Epidermal melanocyte (primary cell): ENCODE data around the gene SLC1A7.

Experiments used
- DNase-seq: peaks from one replicate; pipeline ENCODE4 v3.0.0; 2011; ENCODE audit warnings: low spot score; ENCODE audit not compliant: insufficient read length

The SLC1A7 gene

DNA sequence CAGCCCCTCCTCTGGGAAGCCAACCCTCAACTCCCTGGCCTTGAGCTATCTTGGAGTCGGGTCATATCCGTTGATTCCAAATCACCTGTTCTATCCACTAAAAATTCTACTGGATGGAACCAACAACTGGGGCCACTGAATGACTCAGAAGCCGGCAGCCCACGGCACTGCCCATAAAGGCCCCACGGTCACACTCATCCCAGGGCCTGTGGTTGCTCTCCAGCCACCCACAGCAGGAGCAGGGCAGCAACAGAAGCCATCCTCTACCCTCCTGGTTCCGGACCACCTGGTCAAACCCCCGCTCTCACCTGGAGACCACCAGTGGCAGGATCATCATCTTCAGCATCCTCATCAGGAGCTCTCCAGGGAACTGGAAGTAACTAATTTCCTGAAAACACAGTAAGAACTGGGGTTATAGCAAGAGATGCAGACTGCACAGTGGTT is 8.4 kb downstream of the SLC1A7 start:
- no peak for DNase-seq

DNA sequence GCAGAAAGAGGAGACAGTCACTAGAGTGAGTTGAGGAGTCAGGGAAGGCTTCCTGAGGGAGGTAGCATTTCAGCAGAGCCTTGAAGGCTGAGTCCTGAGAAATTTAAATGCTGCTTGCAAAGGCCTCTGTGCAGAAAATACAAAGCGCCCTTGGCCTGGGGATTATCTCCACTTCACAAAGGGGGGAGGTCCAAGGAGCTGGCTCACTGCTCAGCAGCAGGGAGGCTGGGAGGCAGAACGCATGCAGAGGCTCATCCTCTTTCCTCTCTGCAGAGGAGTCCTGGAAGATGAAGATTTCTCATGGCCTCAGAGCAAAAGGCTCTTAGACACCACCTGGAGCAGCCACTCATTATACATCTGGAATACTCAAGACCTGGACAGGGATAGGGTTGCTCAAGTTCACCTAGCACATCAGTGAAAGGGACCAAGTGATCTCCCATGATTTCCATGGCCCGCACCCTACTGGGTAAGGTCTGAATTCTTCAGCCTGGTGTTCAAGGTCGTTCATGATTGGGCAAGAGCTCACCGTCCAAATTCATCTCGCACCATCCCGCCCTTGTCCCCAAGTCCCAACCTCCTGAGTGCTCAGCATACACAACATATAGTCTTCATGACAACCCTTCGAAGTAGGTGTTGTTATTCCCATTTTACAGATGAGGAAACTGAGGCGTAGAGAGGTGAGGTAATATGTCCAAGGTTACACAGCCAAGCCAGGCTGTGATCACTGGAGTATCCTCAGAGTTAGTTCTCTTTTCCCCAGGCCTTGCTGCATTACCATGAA is 9.0 kb downstream of the SLC1A7 start:
- no peak for DNase-seq

DNA sequence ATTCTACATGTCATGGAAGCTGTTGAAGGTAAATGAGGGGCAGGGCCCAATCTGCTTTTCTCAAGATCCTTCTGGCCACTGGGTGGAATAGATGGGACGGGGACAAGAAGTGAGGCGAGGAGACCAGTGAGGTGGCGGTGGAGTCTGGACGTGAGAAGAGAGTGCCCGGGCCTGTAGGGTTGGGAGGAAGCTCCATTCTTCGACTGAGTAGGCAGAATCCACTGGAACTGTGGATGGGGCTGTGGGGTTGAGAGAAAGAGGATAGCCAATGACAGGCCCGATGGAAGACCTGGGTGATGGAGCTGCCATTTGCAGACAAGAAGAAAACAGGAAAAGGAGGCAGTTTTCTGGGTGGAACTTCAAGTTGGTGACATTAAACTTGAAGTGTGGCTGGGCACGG is 10.3 kb downstream of the SLC1A7 start:
- DNase-seq, result no peak

DNA sequence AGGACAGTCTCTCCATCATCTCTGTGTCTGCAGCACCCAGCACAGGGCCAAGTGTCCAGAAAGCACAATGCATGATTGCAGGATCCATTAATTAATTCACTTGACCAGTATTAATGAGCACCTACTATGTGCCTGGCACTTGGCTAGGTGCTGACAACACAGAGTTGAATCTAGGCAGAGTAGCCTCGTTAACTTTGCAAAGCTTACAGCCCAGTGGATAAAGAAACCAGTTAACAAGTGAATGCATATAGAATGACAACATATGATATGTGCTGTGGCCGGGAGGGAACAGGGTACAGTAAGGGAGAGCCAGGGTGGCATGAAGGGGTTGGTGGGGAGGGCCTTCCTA is 10.9 kb downstream of the SLC1A7 start:
- DNase-seq, result no peak

DNA sequence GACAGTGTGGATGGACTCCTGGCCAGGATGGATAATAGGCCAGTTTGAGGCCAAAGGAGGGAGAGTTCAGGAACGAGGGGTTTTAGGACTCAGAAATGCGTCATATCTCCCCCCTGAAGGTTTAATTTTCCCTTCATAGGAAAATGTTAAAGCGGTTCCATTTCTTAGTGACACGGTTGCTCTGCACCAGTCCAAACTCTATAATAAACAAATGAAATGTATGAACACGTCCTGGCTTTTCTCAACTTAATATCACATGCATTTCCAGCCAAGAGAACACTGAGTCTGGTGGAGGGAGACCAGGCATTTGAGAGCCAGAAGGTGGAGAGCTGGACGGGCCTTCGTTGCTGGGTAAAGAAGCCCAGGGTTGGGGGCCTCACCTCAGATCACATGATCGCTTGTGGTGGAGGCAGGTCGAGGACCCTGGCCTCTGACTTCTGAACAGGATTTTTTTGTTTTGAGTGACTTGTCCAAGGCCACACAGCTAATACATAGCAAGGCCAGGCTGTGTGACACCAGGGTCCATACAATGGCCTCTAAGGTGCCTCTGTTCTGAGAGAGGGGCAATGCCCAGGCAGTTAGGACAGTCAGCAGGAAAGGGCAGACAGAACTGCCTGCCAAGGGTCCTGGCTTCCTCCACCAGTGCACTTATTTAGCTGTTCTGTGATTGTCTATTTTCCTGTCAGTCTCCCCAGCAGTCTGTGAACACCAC is 11.4 kb downstream of the SLC1A7 start:
- no peak for DNase-seq

DNA sequence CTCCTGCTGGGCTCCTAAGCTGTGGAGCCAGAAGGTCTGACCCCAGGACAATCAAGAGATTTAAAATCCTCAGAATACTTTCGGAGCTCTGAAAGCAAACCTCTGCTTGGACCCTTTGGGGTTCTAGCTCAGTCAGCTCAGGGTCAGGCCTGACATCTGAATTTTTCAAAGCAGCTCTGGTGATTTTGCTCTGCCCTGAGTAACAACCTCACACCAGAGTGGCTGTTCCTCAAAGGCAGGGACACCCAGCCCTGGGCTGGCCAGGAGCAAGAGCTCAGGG is 11.9 kb downstream of the SLC1A7 start:
- no peak for DNase-seq

DNA sequence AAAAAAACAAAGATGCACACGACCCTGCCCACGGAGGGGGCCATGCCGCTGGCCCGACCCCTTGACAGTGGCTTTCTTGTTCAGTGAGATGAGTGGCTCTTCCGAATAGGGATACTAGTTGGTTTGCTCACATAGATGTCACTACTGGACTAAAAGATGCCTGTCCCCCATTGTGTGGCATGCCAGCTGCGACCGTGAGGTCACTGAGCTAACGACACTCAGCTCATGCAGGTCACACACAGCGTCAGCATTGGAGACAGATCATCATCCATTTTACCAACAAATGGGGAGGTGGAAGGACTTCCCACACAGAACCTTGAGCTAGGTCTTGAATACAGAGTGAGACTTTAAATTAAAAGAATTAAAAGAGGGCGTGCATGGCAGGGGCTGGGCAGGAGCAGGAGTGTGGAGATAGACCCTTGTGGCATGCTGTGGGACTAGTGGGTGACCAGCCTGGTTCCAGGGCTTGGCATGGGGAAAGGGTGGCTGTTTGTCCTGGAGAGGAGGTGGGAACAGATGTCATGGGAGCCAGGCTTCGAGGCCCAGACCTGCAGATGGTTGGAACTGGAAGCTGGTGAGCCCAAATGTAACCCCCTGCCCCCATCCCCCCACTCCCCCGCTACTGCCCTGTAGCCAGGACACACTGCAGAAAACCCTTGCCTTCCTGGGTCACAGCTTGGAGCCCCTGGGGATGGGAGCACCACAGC is 12.4 kb downstream of the SLC1A7 start:
- no peak for DNase-seq

DNA sequence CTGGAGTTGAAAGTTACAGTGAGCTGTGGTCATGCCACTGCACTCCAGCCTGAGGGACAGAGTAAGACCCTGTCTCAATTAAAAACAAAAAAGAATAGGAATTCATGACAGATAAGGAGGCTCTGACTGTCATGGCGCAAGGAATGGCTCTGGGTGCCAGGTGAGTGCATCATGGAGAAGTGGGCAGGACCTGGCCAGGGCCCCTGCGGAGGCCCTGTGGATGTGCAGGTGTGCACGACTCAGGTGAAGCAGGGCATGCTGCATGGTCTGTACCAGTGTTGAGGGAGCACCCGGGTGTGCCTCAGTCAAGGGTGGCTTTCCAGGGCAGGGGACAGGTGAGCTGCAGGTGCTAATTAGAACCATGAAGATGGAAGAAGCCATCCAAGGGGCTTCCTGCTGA is 14.0 kb downstream of the SLC1A7 start:
- DNase-seq, result no peak

DNA sequence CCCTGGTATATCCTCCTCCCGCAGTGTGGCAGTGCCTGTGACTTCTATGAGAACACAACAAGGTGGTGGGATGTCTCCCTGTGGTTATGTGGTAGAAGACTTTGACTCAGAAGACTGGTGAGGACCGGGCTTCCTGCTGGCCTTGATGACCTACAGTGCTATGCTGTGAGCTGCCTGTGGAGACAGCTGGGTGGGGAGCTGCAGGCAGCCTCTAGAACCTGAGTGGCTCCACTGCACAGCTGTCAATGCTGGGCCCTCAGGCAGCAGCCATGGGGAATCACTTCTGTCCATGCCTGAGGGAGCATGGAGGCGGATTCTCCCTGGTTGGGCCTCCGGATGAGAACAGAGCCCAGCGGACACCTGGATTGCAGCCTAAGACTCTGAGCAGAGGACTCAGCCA is 14.9 kb downstream of the SLC1A7 start:
- no peak for DNase-seq

DNA sequence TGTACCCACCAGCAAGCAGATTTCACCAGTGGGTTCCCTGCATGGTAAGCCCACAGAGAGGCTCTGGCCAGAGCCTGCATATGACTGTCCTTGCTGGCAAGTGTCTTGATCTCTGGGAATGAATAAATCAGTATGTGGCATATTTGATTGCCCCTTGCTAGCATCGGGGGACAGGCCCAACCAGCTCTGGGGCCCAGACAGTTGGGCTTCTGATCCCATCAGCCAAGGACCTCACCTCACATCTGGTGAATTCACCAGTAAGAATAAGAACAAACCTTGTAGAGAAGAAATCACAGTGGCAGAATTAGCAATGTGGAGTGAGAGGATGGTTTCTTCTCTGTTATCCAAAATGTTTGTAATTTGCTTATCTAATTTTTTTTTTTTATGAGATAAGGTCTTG is 15.9 kb downstream of the SLC1A7 start:
- DNase-seq, result no peak

DNA sequence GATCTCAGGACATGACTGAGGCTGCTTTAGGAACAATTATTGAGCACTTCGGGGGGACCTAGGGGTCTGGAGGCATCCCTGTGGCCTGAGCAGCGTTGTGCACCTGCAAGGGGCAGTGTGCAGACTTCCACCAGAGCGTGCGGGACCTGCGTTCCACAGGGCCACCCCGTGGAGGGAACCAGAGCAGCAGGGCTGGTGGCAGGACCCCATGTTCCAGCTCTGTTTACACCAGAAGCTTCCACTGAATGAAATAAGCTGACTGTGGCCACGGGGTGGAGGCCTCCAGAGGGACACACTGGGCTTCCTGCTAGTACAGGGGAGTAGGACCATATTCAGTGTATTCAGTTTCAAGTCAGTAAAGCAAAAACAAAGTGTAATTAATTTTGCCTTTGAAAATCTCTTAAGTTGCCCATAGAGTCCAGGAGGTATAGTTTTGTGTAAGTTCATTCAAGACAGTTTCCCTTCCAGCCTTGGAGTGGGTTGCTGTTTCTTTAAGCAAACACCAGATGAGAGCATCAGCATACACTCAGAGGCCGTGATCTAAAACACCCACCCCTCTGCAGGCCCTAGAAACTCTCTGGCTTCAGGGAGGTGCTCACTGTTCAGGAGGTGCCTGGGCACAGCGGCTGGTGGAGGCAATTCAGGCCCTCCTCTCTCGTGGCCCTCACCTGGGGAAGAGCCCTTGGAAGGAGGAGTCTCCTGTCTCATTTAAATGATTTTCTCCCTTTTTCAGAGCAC is 16.6 kb downstream of the SLC1A7 start:
- no peak for DNase-seq

DNA sequence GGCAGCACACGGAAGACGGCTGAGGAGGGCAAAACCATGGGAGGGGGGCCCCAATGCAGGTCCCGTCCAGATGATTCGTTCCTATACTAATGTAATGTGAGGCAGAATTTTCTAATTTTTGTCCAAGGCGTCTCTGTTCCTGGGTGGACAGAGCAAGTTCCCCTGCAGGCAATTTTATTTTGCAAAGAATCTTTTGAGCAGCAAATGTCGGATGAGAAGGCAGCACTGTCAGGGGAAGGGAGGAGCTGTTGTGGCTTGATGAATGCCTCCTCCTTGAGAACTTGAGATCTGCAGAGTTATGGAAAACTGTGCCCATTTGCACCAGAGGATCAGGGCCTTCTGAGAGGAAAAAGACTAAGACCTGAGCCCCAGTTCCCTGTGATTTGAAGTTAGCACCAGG is 17.3 kb downstream of the SLC1A7 start:
- DNase-seq, result peak; percentile 51

DNA sequence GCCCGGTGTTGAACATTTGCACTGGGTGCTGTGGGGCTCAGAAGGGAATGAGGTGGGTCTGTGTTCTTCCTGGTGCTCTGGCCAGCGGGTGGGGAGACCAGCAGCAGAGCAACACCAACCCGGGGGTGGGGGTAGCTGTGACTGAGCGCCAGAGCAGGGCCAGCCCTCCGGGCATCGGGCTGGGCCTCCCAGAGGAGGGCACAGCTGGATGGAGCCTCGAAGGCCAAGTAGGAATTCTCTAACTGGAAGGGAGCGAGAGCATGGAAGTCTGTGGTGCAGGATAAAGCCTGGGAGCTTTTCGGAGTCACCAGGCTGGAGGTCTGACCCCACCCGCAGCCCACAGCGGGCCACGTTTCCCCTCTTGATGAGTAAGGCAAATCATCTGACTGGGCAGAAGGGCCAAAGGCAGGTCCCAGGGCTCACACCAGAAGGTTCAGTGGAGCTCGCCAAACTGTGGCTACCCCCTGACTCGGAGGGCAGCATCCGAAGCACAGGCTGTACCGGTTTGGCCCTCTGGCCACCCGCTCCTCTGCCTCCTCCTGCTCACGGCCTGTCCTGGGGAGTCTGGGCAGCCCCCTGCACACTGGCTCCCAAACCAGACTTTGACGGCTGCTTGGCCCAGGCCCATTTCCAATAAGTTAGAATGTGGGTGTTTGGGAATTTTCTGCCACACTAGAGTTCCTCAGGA is 18.8 kb downstream of the SLC1A7 start:
- no peak for DNase-seq

DNA sequence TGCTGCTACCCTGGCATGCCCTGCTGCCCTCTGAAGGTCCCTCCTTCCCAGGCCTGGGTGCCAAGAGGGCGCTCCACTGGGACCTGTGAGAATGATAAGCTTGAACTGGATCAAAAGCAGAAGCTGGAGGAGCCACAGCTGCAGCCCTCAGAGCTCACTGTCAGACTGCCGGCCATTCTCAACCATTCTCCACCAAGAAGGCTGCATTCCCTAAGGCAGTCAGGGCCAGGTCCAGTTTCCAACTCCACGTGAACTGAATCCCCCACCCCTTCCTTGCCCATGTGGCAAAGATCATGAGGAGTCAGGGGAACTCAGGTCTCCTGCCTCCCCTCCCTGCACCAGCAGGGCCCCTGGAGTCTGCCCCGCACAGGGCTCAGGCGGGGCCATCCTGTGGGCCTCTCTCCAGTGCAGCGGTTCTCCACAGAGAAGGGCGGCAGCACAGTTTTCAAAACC is 19.5 kb downstream of the SLC1A7 start:
- DNase-seq, result no peak

DNA sequence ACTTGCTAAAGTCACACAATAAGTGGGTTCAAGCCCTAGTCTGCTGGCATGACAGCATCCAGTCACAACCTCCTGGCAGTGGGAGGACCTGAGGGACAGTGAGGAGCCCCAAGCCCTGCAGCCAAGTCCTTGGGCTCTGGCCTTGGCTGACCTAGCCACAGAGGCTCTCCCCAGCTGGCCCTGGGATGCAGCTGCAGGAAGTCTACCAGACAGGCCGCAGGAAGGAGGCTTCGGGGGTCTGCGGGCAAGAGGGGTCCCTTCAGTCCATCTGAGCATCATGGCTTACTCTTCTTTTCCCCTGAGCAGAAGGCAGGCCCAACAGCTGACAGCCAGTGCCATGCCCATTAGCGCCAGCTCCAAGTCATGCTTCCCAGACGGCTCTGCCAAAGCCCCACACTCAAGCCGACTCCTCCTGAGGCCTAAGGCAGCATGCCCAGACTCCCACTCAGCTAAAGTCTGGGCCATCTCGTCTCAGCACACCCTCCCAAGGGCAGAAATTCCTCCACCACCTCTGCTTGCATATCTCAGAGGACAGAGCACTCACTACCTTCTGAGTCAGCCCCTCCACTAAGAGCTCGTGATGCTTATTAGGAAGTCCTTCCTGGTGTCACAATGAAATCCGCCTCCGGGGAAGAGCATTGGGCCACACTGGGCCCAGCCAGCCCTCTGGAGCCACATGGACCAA is 20.1 kb downstream of the SLC1A7 start:
- DNase-seq, result no peak

DNA sequence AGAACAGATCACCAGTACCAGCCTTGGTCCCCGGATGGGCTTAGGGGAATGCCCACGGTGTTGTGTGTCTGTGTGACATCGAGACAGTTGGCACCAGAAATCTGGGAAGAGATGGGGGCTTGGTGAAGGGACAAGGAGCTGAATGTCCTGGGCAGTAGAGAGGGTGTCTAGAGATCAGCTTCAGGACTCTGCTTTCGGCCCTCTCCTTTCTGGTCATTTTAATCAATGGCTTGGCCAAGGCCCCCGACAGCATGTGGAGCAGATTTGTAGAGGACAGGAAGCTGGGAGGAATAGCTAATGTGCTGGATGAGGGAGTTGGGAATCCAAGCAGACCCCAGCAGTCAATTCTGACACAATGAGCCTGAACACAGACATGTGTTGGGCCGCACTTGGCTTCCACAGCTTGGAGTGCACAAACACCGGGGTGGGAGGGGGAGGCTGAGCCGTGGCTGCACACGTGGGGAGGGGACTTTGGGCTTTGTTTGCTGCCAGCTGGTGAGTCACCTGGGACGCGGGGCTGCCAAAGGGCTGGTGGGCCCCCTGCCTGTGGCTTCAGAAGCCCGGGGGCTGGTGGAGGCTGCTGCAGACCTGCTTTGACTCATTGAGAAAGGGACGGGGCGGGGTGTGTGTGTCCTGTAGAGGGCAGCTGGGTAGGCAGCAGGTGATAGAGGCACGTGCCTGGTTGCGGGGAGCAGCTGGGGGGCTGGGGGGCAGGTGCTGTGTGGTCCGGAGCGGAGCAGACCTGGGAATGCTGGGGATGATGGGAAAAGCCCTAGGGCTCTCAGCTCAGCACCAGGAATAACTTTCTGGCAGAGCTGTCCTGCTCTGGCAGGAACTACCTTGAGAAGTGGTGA is 20.9 kb downstream of the SLC1A7 start:
- DNase-seq, result no peak

DNA sequence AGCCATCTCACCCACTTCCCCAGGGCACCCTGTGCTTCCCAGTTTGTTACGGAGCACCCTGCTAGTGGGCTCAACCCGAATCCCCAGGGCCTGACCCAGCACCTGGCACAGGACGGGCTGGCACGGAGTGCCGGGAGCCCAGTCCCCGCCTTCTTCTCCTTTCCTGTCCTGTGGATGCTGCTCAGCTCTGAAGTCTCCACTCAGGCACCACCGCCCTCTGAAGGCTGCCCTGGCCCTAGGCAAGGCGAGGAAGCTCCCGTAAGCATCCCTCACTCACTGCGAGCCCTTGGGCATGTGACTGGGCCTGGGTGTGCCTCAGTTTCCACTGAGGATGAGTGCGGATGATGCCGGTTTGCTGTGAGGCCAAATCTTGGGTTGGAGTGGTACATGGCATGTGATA is 21.8 kb downstream of the SLC1A7 start:
- DNase-seq, result no peak

DNA sequence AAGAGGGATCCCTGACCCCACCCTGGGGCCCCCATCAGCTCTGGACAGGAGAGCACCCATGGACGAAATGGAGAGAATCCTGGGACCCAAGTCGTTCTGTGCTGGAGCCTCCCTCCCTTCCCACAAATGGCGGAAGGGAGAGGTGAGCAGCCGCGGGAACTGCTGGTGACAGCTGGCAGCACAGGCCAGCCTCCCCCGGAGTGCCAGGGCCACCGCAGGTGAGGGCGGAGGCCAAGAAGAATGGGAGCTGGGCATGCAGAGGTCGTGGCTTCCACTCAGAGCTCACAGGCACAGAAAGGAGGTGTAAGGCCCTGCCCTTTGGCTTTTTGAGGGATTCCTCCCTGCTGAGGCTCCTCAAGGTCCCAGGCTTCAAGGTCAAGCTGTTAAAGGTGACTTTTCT is 24.6 kb downstream of the SLC1A7 start:
- DNase-seq, result no peak

DNA sequence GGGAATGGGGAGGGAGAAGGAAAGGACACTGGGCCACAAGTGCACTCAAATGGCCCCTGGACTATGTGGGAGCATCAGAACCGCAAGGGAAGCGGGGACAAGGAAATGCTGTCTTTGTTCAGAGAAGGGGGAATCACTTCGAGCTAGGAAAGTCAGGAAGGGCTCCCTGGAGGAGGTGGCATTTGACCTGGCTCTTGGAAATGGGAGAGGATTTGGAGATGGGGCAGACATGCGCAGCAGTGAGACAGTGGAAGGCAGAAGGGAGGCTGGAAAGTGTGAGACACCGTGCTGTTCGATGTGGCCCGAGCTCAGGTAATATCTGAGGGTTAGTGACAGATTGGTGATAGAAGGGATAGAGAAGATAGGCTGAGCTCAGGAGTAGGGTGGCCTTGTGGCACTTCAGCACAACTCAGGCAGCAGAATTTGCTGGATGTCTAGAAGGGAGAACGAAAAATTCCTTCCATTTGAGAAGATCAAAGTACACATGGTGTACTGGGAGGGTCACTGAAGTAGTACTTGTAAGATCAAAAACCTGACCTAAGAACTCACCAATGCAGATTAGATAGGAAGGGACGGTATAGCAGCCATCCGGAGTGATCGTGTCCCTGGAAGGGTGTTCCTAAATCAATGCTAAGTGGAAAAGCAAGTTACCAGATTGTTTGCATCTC is 25.4 kb downstream of the SLC1A7 start:
- DNase-seq, result no peak
